ENCODE data around the gene ACACB. TPM values are rescaled to one million over a fixed set of nuclear protein-coding genes. Genes with fewer than 3 reads are reported as not detected.

Gene ACACB
- total RNA-seq, 1 donor from 2014 or later, result 4.4 TPM

- H3K9me3 Mint-ChIP-seq (ENCODE audit: unreplicated experiment), result no peaks in the 10 kb centered on the region
- H3K27me3 Mint-ChIP-seq (ENCODE audit: unreplicated experiment), result no peaks in the 10 kb centered on the region
These were observed 125.5 kb downstream of the ACACB start for GRCh38 chr12:109241936-109242335.

GRCh38 chr12:109244073-109244472 is 127.7 kb downstream of the ACACB start:
- Mint-ChIP-seq H3K9me3 (ENCODE audit: unreplicated experiment) (no peaks in the 10 kb centered on the region), H3K4me3 (ENCODE audit: unreplicated experiment) (no peak overlapping the region), H3K27me3 (ENCODE audit: unreplicated experiment) (no peaks in the 10 kb centered on the region), H3K4me1 (ENCODE audit: unreplicated experiment) (no peaks in the 10 kb centered on the region), H3K36me3 (ENCODE audit: unreplicated experiment) (peaks cover 2% of the 10 kb centered on the region), H3K27ac (ENCODE audit: unreplicated experiment) (no peak overlapping the region)
- no peak for TF ChIP-seq CTCF (IDR thresholded peaks at IDR 0.05)
- no peak for DNase-seq (ENCODE audit: extremely low spot score, unreplicated experiment)

More at GRCh38 chr12:109241936-109242335, 125.5 kb downstream of the ACACB start:
- peaks cover 2% of the 10 kb centered on the region for H3K36me3 Mint-ChIP-seq (ENCODE audit: unreplicated experiment)
- DNase-seq (ENCODE audit: extremely low spot score, unreplicated experiment), result no peak
- H3K4me3 Mint-ChIP-seq (ENCODE audit: unreplicated experiment), result no peak overlapping the region
- H3K27ac Mint-ChIP-seq (ENCODE audit: unreplicated experiment), result no peak overlapping the region
- no peak for TF ChIP-seq CTCF (IDR thresholded peaks at IDR 0.05)
- H3K4me1 Mint-ChIP-seq (ENCODE audit: unreplicated experiment), result no peaks in the 10 kb centered on the region

- Mint-ChIP-seq H3K27ac (ENCODE audit: unreplicated experiment) (no peak overlapping the region), H3K4me3 (ENCODE audit: unreplicated experiment) (no peak overlapping the region), H3K9me3 (ENCODE audit: unreplicated experiment) (no peaks in the 10 kb centered on the region), H3K4me1 (ENCODE audit: unreplicated experiment) (no peaks in the 10 kb centered on the region), H3K36me3 (ENCODE audit: unreplicated experiment) (peaks cover 2% of the 10 kb centered on the region), H3K27me3 (ENCODE audit: unreplicated experiment) (no peaks in the 10 kb centered on the region)
- DNase-seq (ENCODE audit: extremely low spot score, unreplicated experiment), result no peak
- no peak for TF ChIP-seq CTCF (IDR thresholded peaks at IDR 0.05)
These were observed 129.8 kb downstream of the ACACB start for GRCh38 chr12:109246221-109246620.

GRCh38 chr12:109247831-109248654 is 131.7 kb downstream of the ACACB start:
- Mint-ChIP-seq H3K36me3 (ENCODE audit: unreplicated experiment) (no peaks in the 10 kb centered on the region), H3K4me3 (ENCODE audit: unreplicated experiment) (no peak overlapping the region), H3K4me1 (ENCODE audit: unreplicated experiment) (no peaks in the 10 kb centered on the region), H3K27ac (ENCODE audit: unreplicated experiment) (no peak overlapping the region), H3K27me3 (ENCODE audit: unreplicated experiment) (no peaks in the 10 kb centered on the region), H3K9me3 (ENCODE audit: unreplicated experiment) (no peaks in the 10 kb centered on the region)
- DNase-seq (ENCODE audit: extremely low spot score, unreplicated experiment), result no peak
- TF ChIP-seq CTCF (IDR thresholded peaks at IDR 0.05), result no peak

GRCh38 chr12:109250523-109250922 is 134.1 kb downstream of the ACACB start:
- no peak for TF ChIP-seq CTCF (IDR thresholded peaks at IDR 0.05)
- no peak overlapping the region for H3K4me3 Mint-ChIP-seq (ENCODE audit: unreplicated experiment)
- no peak for DNase-seq (ENCODE audit: extremely low spot score, unreplicated experiment)

More at GRCh38 chr12:109250523-109250922, 134.1 kb downstream of the ACACB start:
- H3K4me1 Mint-ChIP-seq (ENCODE audit: unreplicated experiment), result no peaks in the 10 kb centered on the region
- H3K27me3 Mint-ChIP-seq (ENCODE audit: unreplicated experiment), result no peaks in the 10 kb centered on the region
- peaks cover 3% of the 10 kb centered on the region for H3K36me3 Mint-ChIP-seq (ENCODE audit: unreplicated experiment)
- H3K9me3 Mint-ChIP-seq (ENCODE audit: unreplicated experiment), result peaks cover 10% of the 10 kb centered on the region
- H3K27ac Mint-ChIP-seq (ENCODE audit: unreplicated experiment), result no peak overlapping the region
